IMR-90 (cell line): Measurements from ENCODE around the gene MEGF11. TPM values are rescaled to one million over a fixed set of nuclear protein-coding genes. Genes with fewer than 3 reads are reported as not detected.

Experiments
- ATAC-seq: fragments of 200-7000 bp; cut with Tn5 transposase; 2 replicates; pipeline ENCODE4 v1.9.1; 2020; ENCODE audit warnings: low read depth, mild to moderate bottlenecking, moderate library complexity
- BruUV-seq: library from RNA; stranded (reverse); fragments of 400-500 nt; replicated peaks from 2 replicates; lab custom pipeline; 2021; lab: Mats Ljungman, UMichigan
- CTCF ChIA-PET: fragments of 300-600 bp; formaldehyde crosslinking; extraction: SDS; loops from one replicate; lab custom pipeline; 2021; ENCODE audit warnings: antibody characterized with exemption; lab: Yijun Ruan, JAX
- POLR2A ChIA-PET: fragments of 300-600 bp; sonication (Branson Sonifier 250); formaldehyde crosslinking; loops from one replicate; lab custom pipeline; 2022; ENCODE audit warnings: antibody characterized with exemption; ENCODE audit not compliant: unreplicated experiment; lab: Charles Lee
- DNase-seq: peaks from one replicate; pipeline ENCODE4 v3.0.0; 2013
- H2AFZ ChIP-seq: replicated peaks from 2 replicates; pipeline ENCODE3; 2013; ENCODE audit warnings: low read length, mild to moderate bottlenecking; ENCODE audit not compliant: poor library complexity
- H2AK5ac ChIP-seq: 2 replicates; pipeline ENCODE4 v1.6.1; 2013; ENCODE audit warnings: low read depth, low read length, inconsistent platforms
- H2AK9ac ChIP-seq: replicated peaks from 2 replicates; pipeline ENCODE3; 2013; ENCODE audit warnings: mild to moderate bottlenecking, low read depth, low read length, moderate library complexity; ENCODE audit not compliant: poor library complexity
- H2BK120ac ChIP-seq: 2 replicates; pipeline ENCODE4 v1.6.1; 2013; ENCODE audit warnings: low read depth, low read length, inconsistent platforms
- H2BK15ac ChIP-seq: 3 replicates; pipeline ENCODE4 v1.6.1; 2013; ENCODE audit warnings: low read depth, low read length, inconsistent platforms
- H2BK20ac ChIP-seq: 2 replicates; pipeline ENCODE4 v1.6.1; 2013; ENCODE audit warnings: low read depth, mild to moderate bottlenecking, inconsistent platforms, low read length, moderate library complexity
- H2BK5ac ChIP-seq: 2 replicates; pipeline ENCODE4 v1.6.1; 2013; ENCODE audit warnings: mild to moderate bottlenecking, low read depth, low read length, inconsistent platforms; ENCODE audit not compliant: poor library complexity, severe bottlenecking
- H3K14ac ChIP-seq: replicated peaks from 2 replicates; pipeline ENCODE4 v1.6.1; 2013; ENCODE audit warnings: low read depth, low read length, inconsistent platforms
- H3K18ac ChIP-seq: 2 replicates; pipeline ENCODE4 v1.6.1; 2013; ENCODE audit warnings: low read depth, low read length, control low read depth
- H3K23ac ChIP-seq: 2 replicates; pipeline ENCODE4 v1.6.1; 2013; ENCODE audit warnings: low read depth, low read length, inconsistent platforms
- H3K27ac ChIP-seq: 2 replicates; pipeline ENCODE4 v1.5.1; 2013; ENCODE audit warnings: mild to moderate bottlenecking, control low read depth, low read length; ENCODE audit not compliant: insufficient read depth
- H3K27me3 ChIP-seq: 2 replicates; pipeline ENCODE4 v1.6.1; 2013; ENCODE audit warnings: low read length; ENCODE audit not compliant: control insufficient read depth, insufficient read depth
- H3K36me3 ChIP-seq: 2 replicates; pipeline ENCODE4 v1.6.1; 2013; ENCODE audit warnings: low read length, mixed read lengths; ENCODE audit not compliant: control insufficient read depth, insufficient read depth
- H3K4ac ChIP-seq: 2 replicates; pipeline ENCODE4 v1.6.1; 2013; ENCODE audit warnings: low read depth, low read length, inconsistent platforms
- H3K4me1 ChIP-seq: 2 replicates; pipeline ENCODE4 v1.6.1; 2013; ENCODE audit warnings: low read length, mixed read lengths; ENCODE audit not compliant: control insufficient read depth, insufficient read depth
- H3K4me2 ChIP-seq: 2 replicates; pipeline ENCODE4 v1.6.1; 2013; ENCODE audit warnings: low read depth, mild to moderate bottlenecking, control low read depth, low read length, moderate library complexity
- H3K4me3 ChIP-seq: 2 replicates; pipeline ENCODE4 v1.5.1; 2013; ENCODE audit warnings: low read depth, mild to moderate bottlenecking, control low read depth, low read length, moderate library complexity; ENCODE audit not compliant: insufficient read depth
- H3K56ac ChIP-seq: 2 replicates; pipeline ENCODE4 v1.6.1; 2013; ENCODE audit warnings: low read length, inconsistent platforms; ENCODE audit not compliant: insufficient read depth; ENCODE audit errors: extremely low read depth
- H3K79me1 ChIP-seq, 2 experiments: 2 replicates each; pipeline ENCODE4 v1.6.1; 2013; ENCODE audit warnings: low read length in 2 of 2, inconsistent platforms in 1 of 2, low read depth in 1 of 2
- H3K9ac ChIP-seq: 2 replicates; pipeline ENCODE4 v1.6.1; 2013; ENCODE audit warnings: low read depth, low read length, control low read depth
- H3K9me1 ChIP-seq: 2 replicates; pipeline ENCODE4 v1.6.1; 2013; ENCODE audit warnings: low read length, inconsistent platforms; ENCODE audit not compliant: insufficient read depth
- H3K9me3 ChIP-seq: 2 replicates; pipeline ENCODE4 v1.6.1; 2013; ENCODE audit warnings: low read length; ENCODE audit not compliant: control insufficient read depth, insufficient read depth
- H4K20me1 ChIP-seq: 2 replicates; pipeline ENCODE4 v1.6.1; 2013; ENCODE audit warnings: low read length, inconsistent platforms; ENCODE audit not compliant: insufficient read depth
- H4K5ac ChIP-seq: 2 replicates; pipeline ENCODE4 v1.6.1; 2013; ENCODE audit warnings: mild to moderate bottlenecking, low read depth, low read length, control low read depth
- H4K8ac ChIP-seq, 2 experiments: 2 replicates each; pipeline ENCODE4 v1.6.1; 2013; ENCODE audit warnings: low read depth in 2 of 2, low read length in 2 of 2, control low read depth in 1 of 2, inconsistent platforms in 1 of 2
- H4K91ac ChIP-seq: 2 replicates; pipeline ENCODE4 v1.6.1; 2013; ENCODE audit warnings: low read depth, low read length, inconsistent platforms; ENCODE audit not compliant: insufficient read depth
- BHLHE40 ChIP-seq: fragments of 150-350 bp; IDR thresholded peaks from 2 replicates; pipeline ENCODE4 v1.6.1; 2016; ENCODE audit warnings: mild to moderate bottlenecking, low read depth, low read length
- CEBPB ChIP-seq: IDR thresholded peaks from 2 replicates; pipeline ENCODE4 v1.6.1; 2012; ENCODE audit warnings: low read depth, low read length, improper control_type of control experiment
- ELK1 ChIP-seq: fragments of 150-350 bp; IDR thresholded peaks from 2 replicates; pipeline ENCODE4 v1.6.1; 2016; ENCODE audit warnings: low read depth, mild to moderate bottlenecking, low read length, moderate library complexity, borderline replicate concordance
- FOS ChIP-seq: fragments of 150-350 bp; IDR thresholded peaks from 2 replicates; pipeline ENCODE4 v1.6.1; 2016; ENCODE audit warnings: low read depth, low read length
- MAFK ChIP-seq: IDR thresholded peaks from 2 replicates; pipeline ENCODE4 v1.6.1; 2012; ENCODE audit warnings: low read depth, low read length, improper control_type of control experiment
- MAZ ChIP-seq: IDR thresholded peaks from 2 replicates; pipeline ENCODE4 v1.6.1; 2012; ENCODE audit warnings: low read depth, mild to moderate bottlenecking, low read length, improper control_type of control experiment, moderate library complexity, borderline replicate concordance
- NFE2L2 ChIP-seq: fragments of 150-350 bp; IDR thresholded peaks from 2 replicates; pipeline ENCODE4 v1.6.1; 2016; ENCODE audit warnings: low read depth, mild to moderate bottlenecking, low read length
- RAD21 ChIP-seq: IDR thresholded peaks from 2 replicates; pipeline ENCODE4 v1.6.1; 2012; ENCODE audit warnings: low read length, improper control_type of control experiment
- RFX5 ChIP-seq: IDR thresholded peaks from 2 replicates; pipeline ENCODE4 v1.8.0; 2012; ENCODE audit warnings: low read depth, mild to moderate bottlenecking, low read length, moderate library complexity
- WGBS, 2 experiments: methylation state at CpG; one replicate each; pipeline versions ENCODE4 v1.1.5 to v1.1.7; 2013; ENCODE audit warnings: missing lambda C conversion rate in 2 of 2; ENCODE audit not compliant: insufficient read length in 1 of 2; ENCODE audit errors: extremely low coverage in 2 of 2; 5-methylcytosine and 5-hydroxymethylcytosine counted together
- dilution Hi-C: fragments of 300-500 bp; cut with HindIII; formaldehyde crosslinking; loops from one replicate; pipeline ENCODE4 v1.14.3; 2018; ENCODE audit warnings: low sequenced_read_pairs; ENCODE audit not compliant: unreplicated experiment
- in situ Hi-C: fragments of 300-500 bp; cut with MboI; formaldehyde crosslinking; loops from 3 replicates; pipeline ENCODE4 v1.14.3; 2019; ENCODE audit warnings: low sequenced_read_pairs, inconsistent platforms, mixed read lengths
- intact Hi-C: fragments of 100-400 bp; cut with micrococcal nuclease; formaldehyde crosslinking; loops from 2 replicates; pipeline ENCODE4 v1.10.0; 2022
- polyA plus RNA-seq, 3 experiments: library from polyadenylated mRNA; depleted of rRNA; stranded (reverse); fragments of >200 nt; gene quantifications; 2 replicates each; pipeline ENCODE4 v1.2.3, GENCODE V29; 2012; ENCODE audit warnings: low replicate concordance in 1 of 3
- total RNA-seq: library from RNA; depleted of rRNA; stranded (reverse); fragments of >200 nt; gene quantifications from 2 replicates; pipeline ENCODE4 v1.2.3, GENCODE V29; 2012

The MEGF11 gene
- total and polyA plus RNA-seq, 2 of the 4 experiments (the other 2 are of a cell fraction) = not detected

GRCh38 chr15:66114863-66115425, 138.6 kb downstream of the MEGF11 start:
- Histone ChIP-seq H2BK15ac (no peak overlapping the region), H2AK9ac (no peak overlapping the region), H2BK120ac (no peak overlapping the region), H3K18ac (no peak overlapping the region), H4K8ac (no peak overlapping the region), H3K14ac (no peak overlapping the region), H2AK5ac (no peak overlapping the region), H3K9ac (no peak overlapping the region), H3K4me3 (no peak overlapping the region), H2BK5ac (no peak overlapping the region), H3K4me1 (no peaks in the 10 kb centered on the region), H3K23ac (no peak overlapping the region), H3K36me3 (no peaks in the 10 kb centered on the region), H3K27ac (no peak overlapping the region), H3K9me1 (no peaks in the 10 kb centered on the region), H4K5ac (no peak overlapping the region), H2AFZ (no peak overlapping the region), H3K56ac (no peak overlapping the region), H3K27me3 (peaks cover 43% of the 10 kb centered on the region), H3K4ac (no peak overlapping the region), H3K4me2 (no peak overlapping the region), H4K20me1 (no peaks in the 10 kb centered on the region), H3K9me3 (no peaks in the 10 kb centered on the region), H2BK20ac (no peak overlapping the region), H4K91ac (no peak overlapping the region), H3K79me1 (no peaks in the 10 kb centered on the region)
- dilution Hi-C loops (no loop called here), in situ Hi-C loops (no loop called here), intact Hi-C loops (no loop called here)
- no peak for ATAC-seq
- ChIA-PET CTCF (no interaction called here), POLR2A (no interaction called here)
- no TSS peak for BruUV-seq
- no CpG with 5 or more reads among the region's 8 CpGs for WGBS, 2 experiments
- TF ChIP-seq NFE2L2 = no peak
- TF ChIP-seq RFX5 = no peak
- no peak for TF ChIP-seq RAD21
- no peak for TF ChIP-seq ELK1
- no peak for TF ChIP-seq MAFK
- TF ChIP-seq BHLHE40 = no peak
- no peak for TF ChIP-seq CEBPB
- no peak for TF ChIP-seq FOS
- TF ChIP-seq MAZ = no peak
- no peak for DNase-seq
